CD4-positive, alpha-beta T cell treated with Interleukin-17A for 4 hours (primary cell): ENCODE data around the gene PRDM2.

Experiments used
- DNase-seq: peaks from one replicate; pipeline ENCODE4 v3.0.0-alpha.2; 2020; ENCODE audit warnings: mixed read lengths

The PRDM2 gene

DNA sequence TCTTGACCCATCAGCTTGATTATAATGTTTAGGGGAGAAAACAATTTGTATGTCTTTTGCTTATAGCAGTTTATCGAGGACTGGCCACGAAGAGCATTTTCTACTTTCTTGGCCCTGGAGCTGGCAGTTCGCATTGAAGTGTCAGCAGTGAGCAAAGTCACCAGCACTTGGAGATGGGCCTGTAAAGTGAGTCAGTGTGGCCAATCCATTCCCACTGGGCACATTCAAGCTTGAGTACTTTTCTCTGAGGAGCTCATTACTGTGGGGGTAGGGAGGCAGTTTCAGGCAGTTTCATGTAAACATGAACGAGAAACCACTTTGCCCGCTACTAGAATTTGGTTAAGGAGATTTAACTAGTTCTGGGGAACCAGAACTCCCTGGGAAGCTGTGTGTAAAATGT is 164.8 kb downstream of the PRDM2 start:
- DNase-seq, result no peak

GRCh38 chr1:13865851-13866250 is 165.9 kb downstream of the PRDM2 start:
- no peak for DNase-seq

- DNase-seq, result no peak
These were observed 167.6 kb downstream of the PRDM2 start for GRCh38 chr1:13867603-13868002.

DNA sequence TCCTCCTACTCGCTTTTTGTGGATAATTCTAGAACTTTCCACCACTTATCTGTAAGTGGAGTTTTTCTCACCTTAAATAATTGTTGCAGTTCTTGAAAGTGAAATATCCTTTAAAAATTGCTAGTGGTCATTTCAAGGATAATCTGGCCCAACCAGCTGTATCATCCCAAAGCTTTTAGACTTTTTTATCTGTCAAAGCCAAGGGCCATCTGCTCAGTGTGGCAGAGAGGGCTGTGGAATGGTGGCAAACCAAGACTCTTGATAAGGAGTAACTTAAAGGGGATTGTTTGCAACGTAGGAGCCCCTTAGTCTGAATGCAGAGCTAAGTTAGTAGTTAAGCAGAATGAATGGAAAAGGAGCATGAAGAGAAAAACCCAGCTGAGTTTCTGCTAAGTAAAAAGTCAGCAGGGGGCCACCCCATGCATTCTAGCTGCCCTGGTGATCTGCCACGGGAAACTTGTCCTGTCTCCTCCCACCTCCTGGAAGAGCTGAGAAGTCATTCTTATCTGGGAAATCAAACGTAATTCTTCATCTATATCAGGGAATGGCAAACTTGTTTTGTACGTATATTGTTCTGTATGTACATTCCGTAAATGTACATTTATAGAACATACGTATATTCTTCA is 169.3 kb downstream of the PRDM2 start:
- DNase-seq, result no peak

GRCh38 chr1:13871413-13871812 is 171.4 kb downstream of the PRDM2 start:
- DNase-seq, result no peak

DNA sequence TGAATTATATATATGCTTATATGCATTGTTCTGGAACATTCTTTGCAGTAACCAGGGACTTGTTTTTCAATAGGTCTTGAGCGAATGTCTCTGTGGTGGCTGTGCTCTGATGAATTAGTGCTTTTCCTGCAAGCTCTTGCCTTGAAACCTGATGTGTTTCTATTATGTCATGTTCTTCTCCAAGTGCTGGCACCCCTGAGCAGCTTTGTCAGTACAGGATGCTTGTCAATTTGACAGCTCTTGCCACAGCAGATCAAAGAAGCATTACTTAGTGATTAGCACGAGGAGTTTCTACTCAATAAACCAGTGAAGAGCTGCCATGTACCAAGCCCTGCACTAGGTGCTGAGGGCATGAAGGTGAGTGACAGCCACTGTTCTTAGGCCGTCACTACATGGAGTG is 171.9 kb downstream of the PRDM2 start:
- no peak for DNase-seq

- DNase-seq, result no peak
These were observed 173.0 kb downstream of the PRDM2 start for GRCh38 chr1:13873032-13873431.
